HEK293 (cell line): Measurements from ENCODE around the gene NFKBIE.

ENCODE experiments used
- ELK4 ChIP-seq: IDR thresholded peaks from 2 replicates; pipeline ENCODE4 v1.6.1; 2011; ENCODE audit warnings: mild to moderate bottlenecking, low read depth, low read length, borderline replicate concordance
- GLI4 ChIP-seq: fragments of 450-650 bp; formaldehyde crosslinking; IDR thresholded peaks from 2 replicates; pipeline ENCODE4 v1.5.1; 2016; ENCODE audit warnings: missing biosample characterization, missing genetic modification characterization
- GLIS2 ChIP-seq: fragments of 450-650 bp; formaldehyde crosslinking; IDR thresholded peaks from 2 replicates; pipeline ENCODE4 v1.5.1; 2016; ENCODE audit warnings: missing biosample characterization, missing genetic modification characterization
- KLF8 ChIP-seq: fragments of 450-650 bp; formaldehyde crosslinking; IDR thresholded peaks from 2 replicates; pipeline ENCODE4 v1.5.1; 2016; ENCODE audit warnings: missing biosample characterization, missing genetic modification characterization
- OVOL3 ChIP-seq: fragments of 450-650 bp; formaldehyde crosslinking; IDR thresholded peaks from 2 replicates; pipeline ENCODE4 v1.5.1; 2016; ENCODE audit warnings: missing biosample characterization, missing genetic modification characterization
- REPIN1 ChIP-seq: fragments of 450-650 bp; formaldehyde crosslinking; IDR thresholded peaks from 2 replicates; pipeline ENCODE4 v1.5.1; 2017; ENCODE audit warnings: missing biosample characterization, missing genetic modification characterization, low read depth
- YY2 ChIP-seq: fragments of 450-650 bp; formaldehyde crosslinking; IDR thresholded peaks from 2 replicates; pipeline ENCODE4 v1.5.1; 2016; ENCODE audit warnings: missing biosample characterization, missing genetic modification characterization
- ZBTB11 ChIP-seq: fragments of 450-650 bp; formaldehyde crosslinking; conservative IDR thresholded peaks from 2 replicates; pipeline ENCODE4 v1.5.1; 2016; ENCODE audit warnings: low read depth, missing biosample characterization, missing genetic modification characterization
- ZIC2 ChIP-seq: fragments of 450-650 bp; formaldehyde crosslinking; IDR thresholded peaks from 2 replicates; pipeline ENCODE4 v1.5.1; 2016; ENCODE audit warnings: missing biosample characterization, missing genetic modification characterization
- ZNF138 ChIP-seq: fragments of 450-650 bp; formaldehyde crosslinking; IDR thresholded peaks from 2 replicates; pipeline ENCODE4 v1.5.1; 2016; ENCODE audit warnings: missing biosample characterization, missing genetic modification characterization, borderline replicate concordance
- ZNF202 ChIP-seq: fragments of 450-650 bp; formaldehyde crosslinking; IDR thresholded peaks from 2 replicates; pipeline ENCODE4 v1.5.1; 2016; ENCODE audit warnings: missing biosample characterization, missing genetic modification characterization, borderline replicate concordance
- ZNF473 ChIP-seq: fragments of 450-650 bp; formaldehyde crosslinking; IDR thresholded peaks from 2 replicates; pipeline ENCODE4 v1.5.1; 2017; ENCODE audit warnings: missing biosample characterization, missing genetic modification characterization
- ZNF488 ChIP-seq: fragments of 450-650 bp; formaldehyde crosslinking; IDR thresholded peaks from 2 replicates; pipeline ENCODE4 v1.5.1; 2016; ENCODE audit warnings: missing biosample characterization, missing genetic modification characterization
- ZNF521 ChIP-seq: fragments of 450-650 bp; formaldehyde crosslinking; IDR thresholded peaks from 2 replicates; pipeline ENCODE4 v1.5.1; 2017; ENCODE audit warnings: missing biosample characterization, mild to moderate bottlenecking, missing genetic modification characterization
- ZNF555 ChIP-seq: fragments of 450-650 bp; formaldehyde crosslinking; conservative IDR thresholded peaks from 2 replicates; pipeline ENCODE4 v1.5.1; 2017; ENCODE audit warnings: missing biosample characterization, mild to moderate bottlenecking, missing genetic modification characterization, inconsistent platforms
- ZNF670 ChIP-seq: fragments of 450-650 bp; formaldehyde crosslinking; IDR thresholded peaks from 2 replicates; pipeline ENCODE4 v1.5.1; 2016; ENCODE audit warnings: missing biosample characterization, missing genetic modification characterization, low read depth
- ZNF701 ChIP-seq: fragments of 450-650 bp; formaldehyde crosslinking; IDR thresholded peaks from 2 replicates; pipeline ENCODE4 v1.5.1; 2016; ENCODE audit warnings: missing biosample characterization, missing genetic modification characterization
- ZNF707 ChIP-seq: fragments of 450-650 bp; formaldehyde crosslinking; IDR thresholded peaks from 2 replicates; pipeline ENCODE4 v1.5.1; 2016; ENCODE audit warnings: missing biosample characterization, missing genetic modification characterization
- ZSCAN18 ChIP-seq: fragments of 450-650 bp; formaldehyde crosslinking; IDR thresholded peaks from 2 replicates; pipeline ENCODE4 v1.5.1; 2016; ENCODE audit warnings: missing biosample characterization, missing genetic modification characterization
- ZXDB ChIP-seq: fragments of 450-650 bp; formaldehyde crosslinking; IDR thresholded peaks from 2 replicates; pipeline ENCODE4 v1.5.1; 2016; ENCODE audit warnings: missing biosample characterization, missing genetic modification characterization
- TF ChIP-seq, protein P1 (sequence below): fragments of 450-650 bp; formaldehyde crosslinking; IDR thresholded peaks from 2 replicates; pipeline ENCODE4 v1.5.1; 2017; ENCODE audit warnings: missing biosample characterization, missing genetic modification characterization
- TF ChIP-seq, protein P2 (sequence below): fragments of 450-650 bp; formaldehyde crosslinking; IDR thresholded peaks from 2 replicates; pipeline ENCODE4 v1.5.1; 2016; ENCODE audit warnings: missing biosample characterization, missing genetic modification characterization
- TF ChIP-seq, protein P3 (sequence below): sonication (generic); formaldehyde crosslinking; IDR thresholded peaks from 2 replicates; pipeline ENCODE4 v1.8.1; 2022; ENCODE audit warnings: mild to moderate bottlenecking, moderate library complexity, missing genetic modification reagents
- TF ChIP-seq, protein P4 (sequence below): fragments of 450-650 bp; formaldehyde crosslinking; conservative IDR thresholded peaks from 2 replicates; pipeline ENCODE4 v1.5.1; 2016; ENCODE audit warnings: low read depth, missing biosample characterization, missing genetic modification characterization

Gene NFKBIE

GRCh38 chr6:44221291-44221960 is 43.9 kb downstream of the NFKBIE start (continued):
- TF ChIP-seq ZSCAN18 (no peak), KLF8 (tag by site-specific recombination) (peak; percentile 58; the same call in 1 of the 2 replicates), ZNF202 (tag by site-specific recombination) (no peak), ZNF473 (tag by site-specific recombination) (no peak), ZNF707 (no peak), ZBTB11 (no peak), OVOL3 (tag by site-specific recombination) (no peak), ZNF521 (tag by site-specific recombination) (no peak), ZXDB (peak; percentile 79), ZNF488 (tag by site-specific recombination) (no peak), GLI4 (tag by site-specific recombination) (no peak), REPIN1 (tag by site-specific recombination) (no peak), ZNF701 (tag by site-specific recombination) (0 out of 2 replicates have a peak, but pooled peaks have one; percentile 32), GLIS2 (tag by site-specific recombination) (peak; percentile 92), ZIC2 (peak; percentile 68), ELK4 (no peak), YY2 (tag by site-specific recombination) (no peak), ZNF138 (tag by site-specific recombination) (no peak), ZNF670 (tag by site-specific recombination) (no peak), ZNF555 (tag by site-specific recombination) (no peak)
- TF ChIP-seq, protein P1, sequence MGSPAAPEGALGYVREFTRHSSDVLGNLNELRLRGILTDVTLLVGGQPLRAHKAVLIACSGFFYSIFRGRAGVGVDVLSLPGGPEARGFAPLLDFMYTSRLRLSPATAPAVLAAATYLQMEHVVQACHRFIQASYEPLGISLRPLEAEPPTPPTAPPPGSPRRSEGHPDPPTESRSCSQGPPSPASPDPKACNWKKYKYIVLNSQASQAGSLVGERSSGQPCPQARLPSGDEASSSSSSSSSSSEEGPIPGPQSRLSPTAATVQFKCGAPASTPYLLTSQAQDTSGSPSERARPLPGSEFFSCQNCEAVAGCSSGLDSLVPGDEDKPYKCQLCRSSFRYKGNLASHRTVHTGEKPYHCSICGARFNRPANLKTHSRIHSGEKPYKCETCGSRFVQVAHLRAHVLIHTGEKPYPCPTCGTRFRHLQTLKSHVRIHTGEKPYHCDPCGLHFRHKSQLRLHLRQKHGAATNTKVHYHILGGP: no peak
- TF ChIP-seq, protein P2, sequence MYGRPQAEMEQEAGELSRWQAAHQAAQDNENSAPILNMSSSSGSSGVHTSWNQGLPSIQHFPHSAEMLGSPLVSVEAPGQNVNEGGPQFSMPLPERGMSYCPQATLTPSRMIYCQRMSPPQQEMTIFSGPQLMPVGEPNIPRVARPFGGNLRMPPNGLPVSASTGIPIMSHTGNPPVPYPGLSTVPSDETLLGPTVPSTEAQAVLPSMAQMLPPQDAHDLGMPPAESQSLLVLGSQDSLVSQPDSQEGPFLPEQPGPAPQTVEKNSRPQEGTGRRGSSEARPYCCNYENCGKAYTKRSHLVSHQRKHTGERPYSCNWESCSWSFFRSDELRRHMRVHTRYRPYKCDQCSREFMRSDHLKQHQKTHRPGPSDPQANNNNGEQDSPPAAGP (tag by site-specific recombination): peak; percentile 81
- TF ChIP-seq, protein P3, sequence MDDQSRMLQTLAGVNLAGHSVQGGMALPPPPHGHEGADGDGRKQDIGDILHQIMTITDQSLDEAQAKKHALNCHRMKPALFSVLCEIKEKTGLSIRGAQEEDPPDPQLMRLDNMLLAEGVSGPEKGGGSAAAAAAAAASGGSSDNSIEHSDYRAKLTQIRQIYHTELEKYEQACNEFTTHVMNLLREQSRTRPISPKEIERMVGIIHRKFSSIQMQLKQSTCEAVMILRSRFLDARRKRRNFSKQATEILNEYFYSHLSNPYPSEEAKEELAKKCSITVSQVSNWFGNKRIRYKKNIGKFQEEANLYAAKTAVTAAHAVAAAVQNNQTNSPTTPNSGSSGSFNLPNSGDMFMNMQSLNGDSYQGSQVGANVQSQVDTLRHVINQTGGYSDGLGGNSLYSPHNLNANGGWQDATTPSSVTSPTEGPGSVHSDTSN: no peak
- TF ChIP-seq, protein P4, sequence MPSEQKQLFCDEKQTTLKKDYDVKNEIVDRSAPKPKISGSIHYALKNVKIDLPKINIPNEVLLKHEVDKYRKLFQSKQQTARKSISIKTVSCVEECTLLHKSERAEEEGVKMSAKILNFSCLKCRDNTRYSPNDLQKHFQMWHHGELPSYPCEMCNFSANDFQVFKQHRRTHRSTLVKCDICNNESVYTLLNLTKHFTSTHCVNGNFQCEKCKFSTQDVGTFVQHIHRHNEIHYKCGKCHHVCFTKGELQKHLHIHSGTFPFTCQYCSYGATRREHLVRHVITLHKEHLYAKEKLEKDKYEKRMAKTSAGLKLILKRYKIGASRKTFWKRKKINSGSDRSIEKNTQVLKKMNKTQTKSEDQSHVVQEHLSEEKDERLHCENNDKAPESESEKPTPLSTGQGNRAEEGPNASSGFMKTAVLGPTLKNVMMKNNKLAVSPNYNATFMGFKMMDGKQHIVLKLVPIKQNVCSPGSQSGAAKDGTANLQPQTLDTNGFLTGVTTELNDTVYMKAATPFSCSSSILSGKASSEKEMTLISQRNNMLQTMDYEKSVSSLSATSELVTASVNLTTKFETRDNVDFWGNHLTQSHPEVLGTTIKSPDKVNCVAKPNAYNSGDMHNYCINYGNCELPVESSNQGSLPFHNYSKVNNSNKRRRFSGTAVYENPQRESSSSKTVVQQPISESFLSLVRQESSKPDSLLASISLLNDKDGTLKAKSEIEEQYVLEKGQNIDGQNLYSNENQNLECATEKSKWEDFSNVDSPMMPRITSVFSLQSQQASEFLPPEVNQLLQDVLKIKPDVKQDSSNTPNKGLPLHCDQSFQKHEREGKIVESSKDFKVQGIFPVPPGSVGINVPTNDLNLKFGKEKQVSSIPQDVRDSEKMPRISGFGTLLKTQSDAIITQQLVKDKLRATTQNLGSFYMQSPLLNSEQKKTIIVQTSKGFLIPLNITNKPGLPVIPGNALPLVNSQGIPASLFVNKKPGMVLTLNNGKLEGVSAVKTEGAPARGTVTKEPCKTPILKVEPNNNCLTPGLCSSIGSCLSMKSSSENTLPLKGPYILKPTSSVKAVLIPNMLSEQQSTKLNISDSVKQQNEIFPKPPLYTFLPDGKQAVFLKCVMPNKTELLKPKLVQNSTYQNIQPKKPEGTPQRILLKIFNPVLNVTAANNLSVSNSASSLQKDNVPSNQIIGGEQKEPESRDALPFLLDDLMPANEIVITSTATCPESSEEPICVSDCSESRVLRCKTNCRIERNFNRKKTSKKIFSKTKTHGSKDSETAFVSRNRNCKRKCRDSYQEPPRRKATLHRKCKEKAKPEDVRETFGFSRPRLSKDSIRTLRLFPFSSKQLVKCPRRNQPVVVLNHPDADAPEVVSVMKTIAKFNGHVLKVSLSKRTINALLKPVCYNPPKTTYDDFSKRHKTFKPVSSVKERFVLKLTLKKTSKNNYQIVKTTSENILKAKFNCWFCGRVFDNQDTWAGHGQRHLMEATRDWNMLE (tag by site-specific recombination): no peak
